Loucy (cell line): Measurements from ENCODE around the gene ARRB1.

Source experiments
- H2AFZ ChIP-seq: fragments of 200-600 bp; sonication (generic); 2 replicates; pipeline ENCODE4 v1.6.0; 2016; ENCODE audit warnings: antibody characterized with exemption, mild to moderate bottlenecking, low read length, moderate library complexity
- H3F3A ChIP-seq: fragments of 200-600 bp; 2 replicates; pipeline ENCODE4 v1.6.0; 2016; ENCODE audit warnings: antibody characterized with exemption, low read depth, mild to moderate bottlenecking
- H3K27me3 ChIP-seq: fragments of 200-600 bp; sonication (generic); 2 replicates; pipeline ENCODE4 v1.6.1; 2014; ENCODE audit warnings: low read length, mild to moderate bottlenecking; ENCODE audit not compliant: insufficient read depth, poor library complexity, severe bottlenecking
- H3K36me3 ChIP-seq: fragments of 200-600 bp; sonication (generic); 2 replicates; pipeline ENCODE4 v1.6.1; 2016; ENCODE audit warnings: low read length; ENCODE audit not compliant: insufficient read depth
- H3K4me1 ChIP-seq: fragments of 200-600 bp; sonication (generic); 2 replicates; pipeline ENCODE4 v1.5.1; 2014; ENCODE audit warnings: low read length, mild to moderate bottlenecking; ENCODE audit not compliant: insufficient read depth, poor library complexity, severe bottlenecking
- H3K4me2 ChIP-seq: fragments of 200-600 bp; sonication (generic); 2 replicates; pipeline ENCODE4 v1.6.0; 2014; ENCODE audit warnings: antibody characterized with exemption, low read length, low read depth, mild to moderate bottlenecking; ENCODE audit not compliant: poor library complexity, severe bottlenecking
- H3K4me3 ChIP-seq: fragments of 200-600 bp; sonication (generic); 2 replicates; pipeline ENCODE4 v1.5.1; 2014; ENCODE audit warnings: low read length, mild to moderate bottlenecking, mixed read lengths; ENCODE audit not compliant: poor library complexity, severe bottlenecking
- H3K79me2 ChIP-seq: fragments of 200-600 bp; sonication (generic); 2 replicates; pipeline ENCODE4 v1.6.1; 2014; ENCODE audit warnings: low read length; ENCODE audit not compliant: insufficient read depth
- H3K9ac ChIP-seq: fragments of 200-600 bp; sonication (generic); 2 replicates; pipeline ENCODE4 v1.6.0; 2014; ENCODE audit warnings: mild to moderate bottlenecking, low read depth, low read length, moderate library complexity; ENCODE audit not compliant: poor library complexity, severe bottlenecking
- H3K9me2 ChIP-seq: fragments of 200-600 bp; sonication (generic); replicated peaks from 2 replicates; pipeline ENCODE4 v1.6.1; 2016; ENCODE audit warnings: low read depth, low read length, mixed read lengths
- H3K9me3 ChIP-seq: fragments of 200-600 bp; sonication (generic); 2 replicates; pipeline ENCODE4 v1.6.1; 2014; ENCODE audit warnings: mild to moderate bottlenecking, antibody characterized with exemption, low read length, low read depth; ENCODE audit not compliant: insufficient read depth
- H4K20me1 ChIP-seq: fragments of 200-600 bp; sonication (generic); 2 replicates; pipeline ENCODE4 v1.6.0; 2014; ENCODE audit warnings: antibody characterized with exemption, low read length, mild to moderate bottlenecking; ENCODE audit not compliant: insufficient read depth, poor library complexity, severe bottlenecking
- CTCF ChIP-seq: fragments of 200-600 bp; sonication (generic); conservative IDR thresholded peaks from 2 replicates; pipeline ENCODE4 v1.5.1; 2014; ENCODE audit warnings: mild to moderate bottlenecking, antibody characterized with exemption, low read length
- EZH2phosphoT487 ChIP-seq: fragments of 200-600 bp; IDR thresholded peaks from 2 replicates; pipeline ENCODE4 v1.6.1; 2018; ENCODE audit warnings: antibody characterized with exemption, mild to moderate bottlenecking, moderate library complexity, borderline replicate concordance

The ARRB1 gene

GRCh38 chr11:75350122-75350742 is 1.2 kb downstream of the ARRB1 start:
- Histone ChIP-seq H3K9me3 (no peaks in the 10 kb centered on the region), H3K4me3 (peak overlapping the region; percentile 89), H3K79me2 (peaks cover 77% of the 10 kb centered on the region), H3K9me2 (no peaks in the 10 kb centered on the region), H3K4me1 (peaks cover 65% of the 10 kb centered on the region), H3K36me3 (no peaks in the 10 kb centered on the region), H3K4me2 (peak overlapping the region; percentile 97), H4K20me1 (peaks cover 47% of the 10 kb centered on the region), H3F3A (no peaks in the 10 kb centered on the region), H2AFZ (no peak overlapping the region), H3K27me3 (no peaks in the 10 kb centered on the region), H3K9ac (peak overlapping the region; percentile 93)
- no peak for TF ChIP-seq CTCF
- no peak for TF ChIP-seq EZH2phosphoT487

- no peaks in the 10 kb centered on the region for H3K27me3 ChIP-seq
- H3K4me1 ChIP-seq, result peaks cover 71% of the 10 kb centered on the region
- no peak overlapping the region for H2AFZ ChIP-seq
- no peak for TF ChIP-seq EZH2phosphoT487
- no peak for TF ChIP-seq CTCF
- H3K9ac ChIP-seq, result peak overlapping the region; percentile 93
- H3K9me2 ChIP-seq, result no peaks in the 10 kb centered on the region
- no peaks in the 10 kb centered on the region for H3K9me3 ChIP-seq
- H3K4me3 ChIP-seq, result peak overlapping the region; percentile 89
- H4K20me1 ChIP-seq, result peaks cover 47% of the 10 kb centered on the region
- no peaks in the 10 kb centered on the region for H3K36me3 ChIP-seq
- no peaks in the 10 kb centered on the region for H3F3A ChIP-seq
- H3K4me2 ChIP-seq, result peak overlapping the region; percentile 97
- peaks cover 83% of the 10 kb centered on the region for H3K79me2 ChIP-seq
Observed at GRCh38 chr11:75349521-75350116, 1.8 kb downstream of the ARRB1 start.

DNA sequence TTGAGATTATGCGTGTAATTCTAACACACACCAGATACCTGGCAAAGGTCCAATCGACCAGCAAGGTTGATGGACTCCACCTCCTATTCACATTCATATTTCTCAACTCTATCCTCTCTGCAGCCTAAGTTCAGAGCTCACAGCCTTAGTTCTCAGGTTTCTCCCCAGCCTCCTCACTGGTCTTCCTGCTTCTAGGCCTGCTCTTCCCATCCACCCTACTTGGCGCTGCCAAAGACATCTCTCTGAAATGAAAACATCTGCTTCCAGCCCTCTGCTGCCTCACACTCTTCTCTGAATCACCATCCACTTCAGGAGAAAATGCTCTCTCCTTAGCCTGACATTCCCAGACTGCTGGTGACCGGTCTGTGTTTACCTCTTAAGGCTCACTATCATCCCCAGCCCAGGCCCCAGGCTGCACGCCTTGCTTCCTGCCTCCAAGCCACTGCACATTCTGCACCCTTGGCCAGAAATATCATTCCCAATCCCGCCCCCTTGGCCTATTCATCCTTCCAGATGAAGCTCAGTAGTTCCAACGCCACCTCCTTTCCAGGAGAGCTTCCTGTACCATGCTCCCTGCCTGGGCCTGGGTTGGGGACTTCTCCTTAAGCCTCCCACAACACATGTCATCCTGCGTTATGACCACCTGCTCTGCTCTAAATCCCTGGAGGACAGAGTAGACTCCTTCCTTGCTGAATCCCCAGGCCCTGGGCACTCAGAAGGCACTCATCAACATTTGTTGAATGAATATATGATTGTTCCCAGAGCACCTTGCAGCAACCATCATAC is 3.5 kb downstream of the ARRB1 start:
- H3K9ac ChIP-seq, result peak overlapping the region; percentile 93
- no peaks in the 10 kb centered on the region for H3K27me3 ChIP-seq
- H3K4me3 ChIP-seq, result peak overlapping the region; percentile 89
- peak overlapping the region; percentile 97 for H3K4me2 ChIP-seq
- no peak overlapping the region for H2AFZ ChIP-seq
- H3F3A ChIP-seq, result no peaks in the 10 kb centered on the region
- no peaks in the 10 kb centered on the region for H3K9me2 ChIP-seq
- H3K9me3 ChIP-seq, result no peaks in the 10 kb centered on the region
- peaks cover 98% of the 10 kb centered on the region for H3K79me2 ChIP-seq
- peaks cover 47% of the 10 kb centered on the region for H4K20me1 ChIP-seq
- TF ChIP-seq EZH2phosphoT487 (no peak), CTCF (no peak)
- H3K36me3 ChIP-seq, result no peaks in the 10 kb centered on the region
- peaks cover 80% of the 10 kb centered on the region for H3K4me1 ChIP-seq
